SK-N-SH (cell line): Measurements from ENCODE around the gene GSK3A. TPM values are rescaled to one million over a fixed set of nuclear protein-coding genes. Genes with fewer than 3 reads are reported as not detected.

ENCODE experiments used
- CTCF ChIA-PET: fragments of 300-600, 350-600 bp; formaldehyde crosslinking; extraction: SDS; loops from one replicate; lab custom pipeline; 2021; lab: Yijun Ruan, JAX
- POLR2A ChIA-PET: fragments of 350-600 bp; sonication (Branson Sonifier 250); formaldehyde crosslinking; extraction: SDS; loops from one replicate; lab custom pipeline; 2020; ENCODE audit warnings: antibody characterized with exemption, inconsistent platforms; lab: Yijun Ruan, JAX
- DNase-seq: peaks from one replicate; pipeline ENCODE4 v3.0.0; 2012
- H2AFZ ChIP-seq: fragments of 200-600 bp; sonication (generic); 2 replicates; pipeline ENCODE4 v1.8.1; 2016; ENCODE audit warnings: antibody characterized with exemption, mild to moderate bottlenecking, low read depth
- H3F3A ChIP-seq: fragments of 200-600 bp; sonication (generic); replicated peaks from 2 replicates; pipeline ENCODE3; 2016; ENCODE audit warnings: antibody characterized with exemption, mild to moderate bottlenecking; ENCODE audit not compliant: insufficient read depth
- H3K27ac ChIP-seq, 2 experiments: fragments of 200-500 bp in 1 of 2; fragments of 200-600 bp in 1 of 2; sonication (Bioruptor generic) in 1 of 2; sonication (generic), shearing (Covaris generic) in 1 of 2; 2 replicates each; pipeline versions ENCODE4 v1.5.1 to v1.6.1; 2014 to 2016; ENCODE audit warnings: low read depth in 2 of 2, inconsistent platforms in 1 of 2, low read length in 1 of 2, mild to moderate bottlenecking in 1 of 2, mixed read lengths in 1 of 2
- H3K27me3 ChIP-seq: fragments of 200-600 bp; sonication (generic), shearing (Covaris generic); 2 replicates; pipeline ENCODE4 v1.6.1; 2016; ENCODE audit warnings: mixed run types; ENCODE audit not compliant: insufficient read depth
- H3K36me3 ChIP-seq, 2 experiments: fragments of 200-500 bp in 1 of 2; fragments of 200-600 bp in 1 of 2; sonication (Bioruptor generic) in 1 of 2; sonication (generic) in 1 of 2; replicated peaks in 1 of 2; 2 replicates each; pipeline versions ENCODE3 to v1.5.1; 2014 to 2016; ENCODE audit warnings: low read length in 1 of 2, mild to moderate bottlenecking in 1 of 2; ENCODE audit not compliant: insufficient read depth in 2 of 2, control insufficient read depth in 1 of 2
- H3K4me1 ChIP-seq, 2 experiments: fragments of 200-500 bp in 1 of 2; fragments of 200-600 bp in 1 of 2; sonication (Bioruptor generic) in 1 of 2; sonication (generic), shearing (Covaris generic) in 1 of 2; 2 replicates each; pipeline versions ENCODE4 v1.5.1 to v1.6.1; 2014 to 2016; ENCODE audit warnings: low read depth in 1 of 2, low read length in 1 of 2, mixed run types in 1 of 2; ENCODE audit not compliant: insufficient read depth in 2 of 2, control insufficient read depth in 1 of 2
- H3K4me2 ChIP-seq: fragments of 200-600 bp; sonication (generic), shearing (Covaris generic); 2 replicates; pipeline ENCODE4 v1.6.1; 2017; ENCODE audit warnings: mixed run types
- H3K4me3 ChIP-seq, 2 experiments: fragments of 200-500 bp in 1 of 2; fragments of 200-600 bp in 1 of 2; sonication (Bioruptor generic) in 1 of 2; sonication (generic), shearing (Covaris generic) in 1 of 2; 2 replicates each; pipeline versions ENCODE4 v1.5.1 to v1.8.1; 2014 to 2016; ENCODE audit warnings: low read depth in 2 of 2, inconsistent platforms in 1 of 2, low read length in 1 of 2, mild to moderate bottlenecking in 1 of 2, mixed read lengths in 1 of 2, moderate library complexity in 1 of 2
- H3K79me2 ChIP-seq: fragments of 200-600 bp; sonication (generic); 2 replicates; pipeline ENCODE4 v1.8.1; 2017; ENCODE audit warnings: mild to moderate bottlenecking; ENCODE audit not compliant: insufficient read depth
- H3K9ac ChIP-seq: fragments of 200-600 bp; sonication (generic); 2 replicates; pipeline ENCODE4 v1.6.1; 2017; ENCODE audit warnings: mixed run types
- H3K9me2 ChIP-seq: fragments of 200-600 bp; sonication (generic); 2 replicates; pipeline ENCODE4 v1.6.1; 2017; ENCODE audit warnings: mixed run types
- H3K9me3 ChIP-seq: fragments of 200-600 bp; sonication (generic); 2 replicates; pipeline ENCODE4 v1.6.1; 2017; ENCODE audit warnings: mixed run types, mild to moderate bottlenecking, moderate library complexity
- H4K20me1 ChIP-seq: fragments of 200-600 bp; sonication (generic); 2 replicates; pipeline ENCODE4 v1.6.1; 2017; ENCODE audit warnings: mild to moderate bottlenecking, mixed run types; ENCODE audit not compliant: insufficient read depth
- ELF1 ChIP-seq: IDR thresholded peaks from 2 replicates; pipeline ENCODE4 v1.4.0; 2012
- EP300 ChIP-seq, 2 experiments: IDR thresholded peaks; 2 replicates each; pipeline versions ENCODE4 v1.4.0 to v1.6.1; 2012; ENCODE audit warnings: borderline replicate concordance in 1 of 2, low read depth in 1 of 2, low read length in 1 of 2
- EZH2phosphoT487 ChIP-seq: fragments of 200-600 bp; sonication (generic); IDR thresholded peaks from 2 replicates; pipeline ENCODE4 v1.6.1; 2017; ENCODE audit warnings: low read depth, mixed run types, mild to moderate bottlenecking, antibody characterized with exemption, moderate library complexity, borderline replicate concordance
- FOXJ3 ChIP-seq: sonication (generic); formaldehyde crosslinking; IDR thresholded peaks from 2 replicates; pipeline ENCODE4 v1.5.1; 2020; ENCODE audit warnings: mild to moderate bottlenecking, missing genetic modification reagents
- FOXM1 ChIP-seq: IDR thresholded peaks from 2 replicates; pipeline ENCODE4 v1.4.0; 2012; ENCODE audit warnings: low read depth, mild to moderate bottlenecking
- JUND ChIP-seq: IDR thresholded peaks from 2 replicates; pipeline ENCODE4 v1.4.0; 2012
- MAX ChIP-seq: IDR thresholded peaks from 2 replicates; pipeline ENCODE4 v1.4.0; 2012; ENCODE audit warnings: low read depth
- MEF2A ChIP-seq: IDR thresholded peaks from 2 replicates; pipeline ENCODE4 v1.4.0; 2012; ENCODE audit warnings: low read depth, borderline replicate concordance
- MXI1 ChIP-seq: IDR thresholded peaks from 2 replicates; pipeline ENCODE4 v1.6.1; 2012; ENCODE audit warnings: mild to moderate bottlenecking, low read depth, low read length, improper control_type of control experiment
- NFIC ChIP-seq: IDR thresholded peaks from 2 replicates; pipeline ENCODE4 v1.4.0; 2012; ENCODE audit warnings: borderline replicate concordance
- NRF1 ChIP-seq: IDR thresholded peaks from 2 replicates; pipeline ENCODE4 v1.6.1; 2012; ENCODE audit warnings: low read depth, mild to moderate bottlenecking, low read length
- PBX3 ChIP-seq: IDR thresholded peaks from 2 replicates; pipeline ENCODE4; 2012
- POLR2AphosphoS5 ChIP-seq: IDR thresholded peaks from 2 replicates; pipeline ENCODE4 v1.6.1; 2012; ENCODE audit warnings: low read depth, low read length
- RAD21 ChIP-seq: IDR thresholded peaks from 2 replicates; pipeline ENCODE4 v1.6.1; 2012; ENCODE audit warnings: mild to moderate bottlenecking, low read length
- RFX5 ChIP-seq: IDR thresholded peaks from 2 replicates; pipeline ENCODE4 v1.6.1; 2012; ENCODE audit warnings: mild to moderate bottlenecking, improper control_type of control experiment, low read length
- RXRA ChIP-seq: IDR thresholded peaks from 2 replicates; pipeline ENCODE4 v1.4.0; 2012; ENCODE audit warnings: low read depth, mild to moderate bottlenecking, borderline replicate concordance
- SIN3A ChIP-seq: IDR thresholded peaks from 2 replicates; pipeline ENCODE4 v1.6.1; 2012; ENCODE audit warnings: low read depth, mild to moderate bottlenecking, low read length, moderate library complexity, borderline replicate concordance
- TAF1 ChIP-seq: IDR thresholded peaks from 2 replicates; pipeline ENCODE4 v1.6.1; 2012; ENCODE audit warnings: low read depth, mild to moderate bottlenecking, low read length, moderate library complexity, borderline replicate concordance
- WGBS: methylation state at CpG from one replicate; pipeline ENCODE4 v1.1.6; 2017; ENCODE audit warnings: low lambda C conversion rate; 5-methylcytosine and 5-hydroxymethylcytosine counted together
- polyA plus RNA-seq, 3 experiments: library from polyadenylated mRNA; depleted of rRNA; stranded (reverse); fragments of >200 nt; gene quantifications; 2 replicates each; pipeline ENCODE4 v1.2.3, GENCODE V29; 2012
- TF ChIP-seq, protein P1 (sequence below): fragments of 150-350 bp; IDR thresholded peaks from 2 replicates; pipeline ENCODE4 v1.6.1; 2017; ENCODE audit warnings: antibody characterized with exemption, low read length, low read depth, borderline replicate concordance
- TF ChIP-seq, protein P2 (sequence below): IDR thresholded peaks from 2 replicates; pipeline ENCODE4 v1.4.0; 2012; ENCODE audit warnings: low read depth, borderline replicate concordance

Gene GSK3A
- polyA plus RNA-seq, 1 of the 3 experiments (the other 2 are of a cell fraction) = 42.1 TPM

DNA sequence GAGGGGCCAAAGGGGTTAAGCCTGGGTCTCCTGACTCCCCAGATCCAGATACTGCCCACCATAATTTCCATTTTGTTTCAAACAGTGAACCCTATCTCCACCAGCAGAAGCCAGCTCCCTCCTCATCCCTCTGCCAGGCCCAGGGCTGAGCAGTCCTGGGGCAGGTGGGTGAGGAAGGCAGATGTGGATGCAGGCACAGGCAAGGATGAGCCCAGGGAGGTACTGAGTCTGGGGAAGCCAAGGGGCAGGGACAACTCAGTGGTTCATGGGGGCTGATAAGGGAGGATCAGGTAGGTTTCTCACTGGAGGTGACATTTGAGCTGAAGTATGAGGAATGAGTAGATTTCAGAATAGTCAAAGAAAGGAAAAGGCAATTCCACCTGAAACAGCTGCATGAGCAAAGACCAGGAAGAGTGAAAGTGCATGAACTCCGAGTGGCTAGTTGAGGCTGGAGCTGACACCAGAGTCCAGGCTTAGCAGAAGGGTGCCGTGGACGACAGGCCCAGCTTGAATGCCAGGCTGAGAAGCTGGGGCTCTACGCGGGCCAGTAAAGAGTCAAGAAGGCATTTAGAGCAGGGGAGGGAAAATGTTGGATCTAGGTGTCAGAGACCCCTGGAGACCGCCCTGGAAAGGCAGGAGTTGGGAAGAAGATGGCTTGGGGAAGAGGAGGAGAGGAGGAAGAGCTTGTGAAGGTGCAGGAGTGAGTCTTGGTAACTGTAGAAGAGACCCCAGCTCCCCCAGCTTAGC, 36.9 kb upstream of the GSK3A start:
- 23% methylated on average over 6 of the region's 6 CpGs for WGBS
- Histone ChIP-seq H3K27ac (peak overlapping the region; percentile 93 to 96), H3K4me3 (peak overlapping the region; percentile 69 to 80), H3K9ac (peak overlapping the region; percentile 83), H3K4me2 (peak overlapping the region; percentile 97), H3K27me3 (no peaks in the 10 kb centered on the region), H3K36me3 (peaks cover 13% of the 10 kb centered on the region in 2 experiments), H3K4me1 (peaks cover 51 to 72% of the 10 kb centered on the region in 2 experiments), H3F3A (peaks cover 53% of the 10 kb centered on the region), H3K79me2 (peaks cover 65% of the 10 kb centered on the region), H4K20me1 (no peaks in the 10 kb centered on the region)
- POLR2A ChIA-PET = interaction anchor here (1.0 to 4.2 kb wide), 6 partner anchors 9 to 36 kb away, joined by 3 to 35 read pairs (median 6); partner anchors contain the start of genes CIC, ERF, GSK3A and PAFAH1B3
- DNase-seq = no peak
- TF ChIP-seq MXI1 (no peak), POLR2AphosphoS5 (no peak), MEF2A (no peak), EP300 (IDR thresholded peaks at IDR 0.05; ENCODE audit: borderline replicate concordance in 1 of 2, low read depth in 1 of 2, low read length in 1 of 2) (no peak), NFIC (no peak), RFX5 (no peak), TAF1 (no peak), SIN3A (no peak), RAD21 (no peak), RXRA (no peak), FOXJ3 (CRISPR knock-in tag) (no peak), NRF1 (no peak), EZH2phosphoT487 (no peak), FOXM1 (no peak), JUND (no peak), MAX (no peak), PBX3 (no peak), ELF1 (no peak)
- TF ChIP-seq, protein P1, sequence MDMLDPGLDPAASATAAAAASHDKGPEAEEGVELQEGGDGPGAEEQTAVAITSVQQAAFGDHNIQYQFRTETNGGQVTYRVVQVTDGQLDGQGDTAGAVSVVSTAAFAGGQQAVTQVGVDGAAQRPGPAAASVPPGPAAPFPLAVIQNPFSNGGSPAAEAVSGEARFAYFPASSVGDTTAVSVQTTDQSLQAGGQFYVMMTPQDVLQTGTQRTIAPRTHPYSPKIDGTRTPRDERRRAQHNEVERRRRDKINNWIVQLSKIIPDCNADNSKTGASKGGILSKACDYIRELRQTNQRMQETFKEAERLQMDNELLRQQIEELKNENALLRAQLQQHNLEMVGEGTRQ = no peak
- TF ChIP-seq, protein P2, sequence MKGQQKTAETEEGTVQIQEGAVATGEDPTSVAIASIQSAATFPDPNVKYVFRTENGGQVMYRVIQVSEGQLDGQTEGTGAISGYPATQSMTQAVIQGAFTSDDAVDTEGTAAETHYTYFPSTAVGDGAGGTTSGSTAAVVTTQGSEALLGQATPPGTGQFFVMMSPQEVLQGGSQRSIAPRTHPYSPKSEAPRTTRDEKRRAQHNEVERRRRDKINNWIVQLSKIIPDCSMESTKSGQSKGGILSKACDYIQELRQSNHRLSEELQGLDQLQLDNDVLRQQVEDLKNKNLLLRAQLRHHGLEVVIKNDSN = no peak
- TF ChIP-seq, all 33 proteins: peak for 0
- no peaks in the 10 kb centered on the region for H3K9me3 ChIP-seq
- CTCF ChIA-PET = interaction anchor here (0.6 to 7.1 kb wide), 27 partner anchors 8 to 241 kb away, joined by 3 to 205 read pairs (median 4); partner anchors contain the start of genes DEDD2, ERF, GSK3A and PAFAH1B3
- no peaks in the 10 kb centered on the region for H3K9me2 ChIP-seq
- no peak overlapping the region for H2AFZ ChIP-seq
